Mesothelial cell of epicardium (in vitro differentiated cells): ENCODE measurements around the gene PAM16. TPM values are rescaled to one million over a fixed set of nuclear protein-coding genes. Genes with fewer than 3 reads are reported as not detected.

Source experiments
- DNase-seq, 2 experiments: peaks; one replicate each; pipeline ENCODE4 v3.0.0; 2021; ENCODE audit warnings: low spot score in 2 of 2; ENCODE audit not compliant: unreplicated experiment in 2 of 2
- H3K27ac Mint-ChIP-seq: 2 replicates; pipeline ENCODE4 v1.8.0; 2021; ENCODE audit warnings: mixed read lengths
- H3K27me3 Mint-ChIP-seq: 2 replicates; pipeline ENCODE4 v1.8.0; 2021; ENCODE audit warnings: low read depth, mixed read lengths
- H3K36me3 Mint-ChIP-seq: 2 replicates; pipeline ENCODE4 v1.8.0; 2021; ENCODE audit warnings: mixed read lengths
- H3K4me1 Mint-ChIP-seq: 2 replicates; pipeline ENCODE4 v1.8.0; 2021; ENCODE audit warnings: mixed read lengths
- H3K4me3 Mint-ChIP-seq: 2 replicates; pipeline ENCODE4 v1.8.0; 2021; ENCODE audit warnings: mild to moderate bottlenecking, moderate library complexity, mixed read lengths
- H3K9me3 Mint-ChIP-seq: 2 replicates; pipeline ENCODE4 v1.8.0; 2021; ENCODE audit warnings: mixed read lengths
- total RNA-seq: library from RNA; stranded (reverse); gene quantifications from 3 replicates; pipeline ENCODE4 v1.2.1, GENCODE V29; 2021
- TF ChIP-seq, protein P1 (sequence below): fragments of 200-600 bp; sonication (generic); IDR thresholded peaks from one replicate; pipeline ENCODE4 v1.5.0; 2021; ENCODE audit warnings: antibody characterized with exemption; ENCODE audit not compliant: unreplicated experiment

PAM16 gene
- total RNA-seq, 1 donor from 2014 or later = 35.6 TPM

DNA sequence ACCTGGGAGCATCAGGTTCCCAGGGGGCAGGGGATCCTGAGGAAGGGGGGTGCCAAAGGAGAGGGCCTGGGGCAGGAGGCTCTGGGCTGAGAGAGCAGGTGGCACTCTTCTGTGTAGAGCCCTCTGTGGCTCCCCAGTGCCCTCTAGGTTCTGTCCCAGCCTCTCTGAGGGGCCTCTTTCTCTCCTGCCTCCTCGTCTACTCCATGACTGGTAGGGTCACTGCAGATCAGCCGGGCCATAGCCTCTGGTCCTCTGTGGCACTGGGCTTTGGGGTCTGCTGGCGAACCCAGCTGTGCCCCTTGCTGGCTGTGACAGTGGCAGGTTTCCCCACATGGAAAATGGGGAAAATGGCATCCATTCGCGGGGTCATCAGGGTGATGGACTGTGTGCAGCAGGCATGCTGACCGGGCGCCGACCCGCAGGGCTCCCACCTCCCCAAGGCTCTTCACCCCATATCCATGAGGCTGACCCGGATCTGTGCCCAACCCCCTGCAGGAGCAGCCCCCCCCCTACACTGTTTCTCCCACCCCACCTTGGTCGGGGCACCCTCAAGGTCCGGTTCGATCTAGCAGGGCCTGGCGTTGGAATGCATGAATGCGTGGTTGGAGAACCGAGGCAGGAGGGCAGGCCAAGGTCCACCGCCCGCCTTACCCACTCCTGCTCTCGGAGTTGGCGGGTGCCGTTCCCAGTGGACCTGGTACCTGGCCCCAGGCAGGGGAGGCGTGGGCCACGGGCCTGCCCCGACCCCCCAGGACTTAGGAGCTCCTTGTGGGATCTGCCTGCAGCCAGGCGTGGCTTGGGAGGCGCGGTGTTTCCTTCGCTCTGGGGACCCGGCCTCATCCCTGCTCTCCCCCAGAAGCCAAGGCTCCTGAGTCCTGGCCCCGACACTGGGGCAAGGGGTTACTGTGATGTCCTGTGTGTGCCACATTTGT lies 28.7 kb downstream of the PAM16 start:
- H3K9me3 Mint-ChIP-seq = no peaks in the 10 kb centered on the region

DNA sequence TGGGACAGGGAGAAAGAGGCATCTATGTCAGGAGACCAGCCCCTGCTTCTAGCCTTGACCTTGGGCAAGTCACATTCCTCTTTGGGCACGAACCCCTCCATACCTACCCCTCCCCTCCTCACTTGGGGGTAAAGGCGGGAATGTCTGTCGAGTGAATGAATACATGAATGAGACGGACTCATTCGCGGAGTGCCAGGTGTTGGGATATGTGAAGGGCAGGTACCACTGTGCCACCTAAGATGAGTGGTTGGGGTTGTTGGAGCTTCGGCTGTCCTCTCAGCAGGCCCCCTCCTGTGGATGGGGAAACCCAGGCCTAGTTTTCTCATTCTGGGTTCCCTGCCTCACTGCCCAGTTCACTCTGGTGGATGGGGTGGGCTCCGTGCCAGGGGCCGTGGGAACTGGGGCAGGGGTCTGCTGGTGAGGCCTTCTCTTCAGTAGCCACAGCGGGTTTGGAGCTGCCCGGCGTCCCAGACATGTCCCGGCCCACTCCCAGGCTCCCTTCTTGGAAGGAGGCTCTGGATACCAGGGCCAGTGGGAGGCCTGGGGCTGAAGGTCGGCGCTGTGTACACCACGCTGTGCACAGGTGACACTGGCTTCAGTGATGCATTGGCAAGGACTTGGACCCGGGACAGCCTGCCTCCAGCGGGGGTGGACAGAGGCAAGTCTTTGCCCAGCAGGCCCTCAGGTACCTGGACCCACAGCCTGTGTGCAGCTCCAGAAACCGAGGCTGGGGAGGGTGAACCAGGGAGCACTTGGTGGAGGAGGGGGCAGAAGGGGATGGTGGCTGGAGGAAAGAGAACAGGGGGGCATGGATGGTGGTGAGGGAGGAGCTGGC lies 29.6 kb downstream of the PAM16 start:
- H3K27me3 Mint-ChIP-seq = no peaks in the 10 kb centered on the region
- peaks cover 62% of the 10 kb centered on the region for H3K4me1 Mint-ChIP-seq
- H3K27ac Mint-ChIP-seq = peak overlapping the region; percentile 71
- H3K4me3 Mint-ChIP-seq = no peak overlapping the region
- no peaks in the 10 kb centered on the region for H3K9me3 Mint-ChIP-seq
- no peak for DNase-seq
- no peaks in the 10 kb centered on the region for H3K36me3 Mint-ChIP-seq
- TF ChIP-seq, protein P1, sequence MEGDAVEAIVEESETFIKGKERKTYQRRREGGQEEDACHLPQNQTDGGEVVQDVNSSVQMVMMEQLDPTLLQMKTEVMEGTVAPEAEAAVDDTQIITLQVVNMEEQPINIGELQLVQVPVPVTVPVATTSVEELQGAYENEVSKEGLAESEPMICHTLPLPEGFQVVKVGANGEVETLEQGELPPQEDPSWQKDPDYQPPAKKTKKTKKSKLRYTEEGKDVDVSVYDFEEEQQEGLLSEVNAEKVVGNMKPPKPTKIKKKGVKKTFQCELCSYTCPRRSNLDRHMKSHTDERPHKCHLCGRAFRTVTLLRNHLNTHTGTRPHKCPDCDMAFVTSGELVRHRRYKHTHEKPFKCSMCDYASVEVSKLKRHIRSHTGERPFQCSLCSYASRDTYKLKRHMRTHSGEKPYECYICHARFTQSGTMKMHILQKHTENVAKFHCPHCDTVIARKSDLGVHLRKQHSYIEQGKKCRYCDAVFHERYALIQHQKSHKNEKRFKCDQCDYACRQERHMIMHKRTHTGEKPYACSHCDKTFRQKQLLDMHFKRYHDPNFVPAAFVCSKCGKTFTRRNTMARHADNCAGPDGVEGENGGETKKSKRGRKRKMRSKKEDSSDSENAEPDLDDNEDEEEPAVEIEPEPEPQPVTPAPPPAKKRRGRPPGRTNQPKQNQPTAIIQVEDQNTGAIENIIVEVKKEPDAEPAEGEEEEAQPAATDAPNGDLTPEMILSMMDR = no peak

More for the DNA sequence above, 28.7 kb downstream of the PAM16 start:
- Mint-ChIP-seq H3K27ac (peak overlapping the region; percentile 71), H3K4me3 (no peak overlapping the region), H3K36me3 (no peaks in the 10 kb centered on the region), H3K4me1 (peaks cover 60% of the 10 kb centered on the region), H3K27me3 (no peaks in the 10 kb centered on the region)
- no peak for DNase-seq
- TF ChIP-seq, protein P1 = no peak

DNA sequence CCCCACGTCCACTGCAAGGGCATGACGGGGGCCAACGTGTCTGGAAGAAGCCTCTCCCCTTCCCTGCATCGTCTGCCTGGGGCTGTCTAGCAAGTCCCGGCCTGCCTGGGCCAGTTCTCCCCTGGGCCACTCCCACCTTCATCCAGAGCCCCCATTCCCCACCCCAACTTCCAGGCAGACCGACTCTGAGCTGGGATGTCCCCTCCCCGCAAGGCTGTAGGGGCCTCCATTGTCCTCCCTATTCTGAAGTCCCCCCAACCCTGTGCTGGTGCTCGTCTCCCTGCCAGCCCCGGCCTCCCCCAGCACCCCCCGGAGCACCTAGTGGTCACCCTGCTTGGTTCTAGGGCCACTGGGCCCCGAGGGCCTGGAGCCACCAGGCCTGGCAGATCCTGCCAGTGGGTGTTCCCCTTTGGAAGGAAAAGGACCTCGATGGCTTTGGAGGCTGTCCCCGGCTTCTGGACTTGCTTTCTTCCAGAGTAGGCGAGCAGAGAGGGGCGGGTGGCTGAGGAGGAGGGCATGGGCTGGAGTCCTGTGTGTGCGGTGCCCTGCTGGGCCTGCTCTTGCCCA lies 30.5 kb downstream of the PAM16 start:
- H3K36me3 Mint-ChIP-seq = no peaks in the 10 kb centered on the region
- H3K27me3 Mint-ChIP-seq = no peaks in the 10 kb centered on the region
- H3K4me1 Mint-ChIP-seq = peaks cover 62% of the 10 kb centered on the region
- TF ChIP-seq, protein P1 = no peak
- H3K27ac Mint-ChIP-seq = peak overlapping the region; percentile 71
- peak overlapping the region; percentile 83 for H3K4me3 Mint-ChIP-seq
- no peaks in the 10 kb centered on the region for H3K9me3 Mint-ChIP-seq
- no peak for DNase-seq

DNA sequence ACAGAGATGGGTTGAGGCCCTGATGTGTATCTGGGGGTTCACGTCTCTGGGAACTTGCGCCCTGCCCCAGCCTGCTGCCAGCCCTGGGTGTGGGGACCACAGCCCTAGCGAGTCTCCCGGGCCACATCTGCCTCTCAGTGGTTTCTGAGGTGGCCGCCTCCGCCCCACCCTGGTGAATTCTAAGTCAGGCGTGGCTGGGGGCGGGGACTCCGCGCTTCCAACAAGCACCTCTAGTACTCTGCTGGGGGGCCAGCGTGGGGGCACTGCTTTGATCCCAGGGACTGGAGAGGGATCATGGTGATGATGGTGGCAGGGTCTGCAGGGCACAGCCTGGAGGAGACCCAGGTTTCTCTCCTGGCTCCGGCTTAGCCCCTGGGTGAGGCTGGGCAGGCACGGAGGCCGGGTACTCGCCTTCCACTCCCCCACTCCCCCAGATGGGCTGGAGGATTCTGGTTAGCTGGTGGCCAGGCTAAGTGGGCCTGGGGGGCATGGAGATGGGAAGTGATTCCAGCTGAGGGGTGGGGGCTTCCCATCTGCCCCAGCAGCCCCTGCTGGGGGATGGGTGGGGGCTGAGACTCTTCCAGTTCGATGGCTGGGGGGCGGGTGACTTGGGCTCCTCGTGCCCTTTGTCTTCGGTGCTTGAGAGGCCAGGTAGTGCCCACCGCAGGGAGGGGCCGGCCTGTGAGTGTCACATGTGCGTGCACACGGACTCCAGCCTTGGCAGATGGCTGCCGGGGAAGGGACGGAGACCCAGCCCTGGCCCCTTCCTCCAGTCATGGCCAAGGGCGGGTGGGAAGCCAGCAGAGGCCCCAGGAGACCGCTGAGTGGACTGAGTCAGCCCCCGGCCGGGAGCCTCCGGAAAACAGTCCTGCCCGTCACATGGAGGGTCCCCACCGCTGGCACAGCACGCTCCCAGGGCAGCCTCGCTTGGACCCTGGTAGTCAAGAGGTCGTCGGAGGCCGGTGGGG lies 31.4 kb downstream of the PAM16 start:
- peaks cover 59% of the 10 kb centered on the region for H3K4me1 Mint-ChIP-seq
- DNase-seq = no peak
- H3K4me3 Mint-ChIP-seq = peak overlapping the region; percentile 83
- H3K27me3 Mint-ChIP-seq = no peaks in the 10 kb centered on the region
- H3K27ac Mint-ChIP-seq = peak overlapping the region; percentile 95
- no peaks in the 10 kb centered on the region for H3K36me3 Mint-ChIP-seq
- no peaks in the 10 kb centered on the region for H3K9me3 Mint-ChIP-seq
- TF ChIP-seq, protein P1 = no peak
